Peyer's patch (tissue), 4 donors: ENCODE measurements around the gene LSM10. TPM values are rescaled to one million over a fixed set of nuclear protein-coding genes. Genes with fewer than 3 reads are reported as not detected.

Experiments used
- DNase-seq, 3 donors: peaks; one replicate each; pipeline ENCODE4 v3.0.0-alpha.2; 2017 to 2019
- H3K27ac ChIP-seq, 4 donors: fragments of 200-600 bp; sonication (generic); one replicate each; pipeline ENCODE4 v1.5.1; 2016 to 2019
- H3K27me3 ChIP-seq, 2 donors: fragments of 200-600 bp; sonication (generic); one replicate each; pipeline ENCODE4 v1.5.1; 2019
- H3K36me3 ChIP-seq, 3 donors: fragments of 200-600 bp; sonication (generic); one replicate each; pipeline ENCODE4 v1.5.1; 2016 to 2019
- H3K4me1 ChIP-seq, 4 donors: fragments of 200-600 bp; sonication (generic); one replicate each; pipeline ENCODE4 v1.5.1; 2016 to 2019
- H3K4me3 ChIP-seq, 4 donors: fragments of 200-600 bp; sonication (generic); 1 replicate in 3 of 4; 2 replicates in 1 of 4; pipeline ENCODE4 v1.5.1; 2016 to 2019; ENCODE audit warnings: mild to moderate bottlenecking in 1 of 4
- H3K9me3 ChIP-seq, 4 donors: fragments of 200-600 bp; sonication (generic); one replicate each; pipeline ENCODE4 v1.5.1; 2016 to 2019; ENCODE audit warnings: mild to moderate bottlenecking in 1 of 4
- POLR2A ChIP-seq, 2 donors: fragments of 450-650 bp; IDR thresholded peaks; one replicate each; pipeline ENCODE4 v1.5.1; 2017; ENCODE audit warnings: antibody characterized with exemption in 2 of 2, mild to moderate bottlenecking in 2 of 2, moderate library complexity in 2 of 2
- total RNA-seq, 4 donors: library from RNA; depleted of rRNA; stranded (reverse); fragments of >200 nt; gene quantifications; one replicate each; pipeline ENCODE4 v1.1.0, GENCODE V29; 2016
- TF ChIP-seq, protein P1 (sequence below), 6 experiments: fragments of 450-650 bp in 4 of 6; fragments of 200-600 bp in 2 of 6; sonication (generic) in 1 of 6; IDR thresholded peaks; one replicate each; pipeline ENCODE4 v1.5.1; 2017 to 2019; ENCODE audit warnings: antibody characterized with exemption in 6 of 6, mild to moderate bottlenecking in 3 of 6, moderate library complexity in 1 of 6

The LSM10 gene
- total RNA-seq, 4 donors from 2014 or later, result 25.5 to 42.9 (median 31.2) TPM

GRCh38 chr1:36408479-36408878 is 10.8 kb upstream of the LSM10 start:
- Histone ChIP-seq H3K36me3 (no peaks in the 10 kb centered on the region), H3K27ac (no peak overlapping the region), H3K4me3 (no peak overlapping the region), H3K9me3 (no peaks in the 10 kb centered on the region), H3K4me1 (no peaks in the 10 kb centered on the region), H3K27me3 (no peaks in the 10 kb centered on the region)
- TF ChIP-seq, protein P1, sequence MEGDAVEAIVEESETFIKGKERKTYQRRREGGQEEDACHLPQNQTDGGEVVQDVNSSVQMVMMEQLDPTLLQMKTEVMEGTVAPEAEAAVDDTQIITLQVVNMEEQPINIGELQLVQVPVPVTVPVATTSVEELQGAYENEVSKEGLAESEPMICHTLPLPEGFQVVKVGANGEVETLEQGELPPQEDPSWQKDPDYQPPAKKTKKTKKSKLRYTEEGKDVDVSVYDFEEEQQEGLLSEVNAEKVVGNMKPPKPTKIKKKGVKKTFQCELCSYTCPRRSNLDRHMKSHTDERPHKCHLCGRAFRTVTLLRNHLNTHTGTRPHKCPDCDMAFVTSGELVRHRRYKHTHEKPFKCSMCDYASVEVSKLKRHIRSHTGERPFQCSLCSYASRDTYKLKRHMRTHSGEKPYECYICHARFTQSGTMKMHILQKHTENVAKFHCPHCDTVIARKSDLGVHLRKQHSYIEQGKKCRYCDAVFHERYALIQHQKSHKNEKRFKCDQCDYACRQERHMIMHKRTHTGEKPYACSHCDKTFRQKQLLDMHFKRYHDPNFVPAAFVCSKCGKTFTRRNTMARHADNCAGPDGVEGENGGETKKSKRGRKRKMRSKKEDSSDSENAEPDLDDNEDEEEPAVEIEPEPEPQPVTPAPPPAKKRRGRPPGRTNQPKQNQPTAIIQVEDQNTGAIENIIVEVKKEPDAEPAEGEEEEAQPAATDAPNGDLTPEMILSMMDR (IDR thresholded peaks at IDR 0.05), result no peak
- TF ChIP-seq POLR2A (IDR thresholded peaks at IDR 0.05), result no peak
- DNase-seq, result no peak

GRCh38 chr1:36406440-36406839 is 8.7 kb upstream of the LSM10 start:
- TF ChIP-seq, protein P1 (IDR thresholded peaks at IDR 0.05), result no peak
- TF ChIP-seq POLR2A (IDR thresholded peaks at IDR 0.05), result no peak

GRCh38 chr1:36402504-36402890 is 4.8 kb upstream of the LSM10 start:
- no peak for TF ChIP-seq POLR2A (IDR thresholded peaks at IDR 0.05)
- TF ChIP-seq, protein P1 (IDR thresholded peaks at IDR 0.05), result no peak
- no peak overlapping the region for H3K27ac ChIP-seq
- no peaks in the 10 kb centered on the region for H3K27me3 ChIP-seq
- H3K36me3 ChIP-seq, result no peaks in the 10 kb centered on the region
- H3K4me1 ChIP-seq, result peaks cover 0 to 3% (median 0%) of the 10 kb centered on the region in 4 donors
- no peak overlapping the region for H3K4me3 ChIP-seq
- no peak for DNase-seq
- no peaks in the 10 kb centered on the region for H3K9me3 ChIP-seq

More at GRCh38 chr1:36406440-36406839, 8.7 kb upstream of the LSM10 start:
- H3K9me3 ChIP-seq, result no peaks in the 10 kb centered on the region
- no peaks in the 10 kb centered on the region for H3K36me3 ChIP-seq
- H3K4me3 ChIP-seq, result no peak overlapping the region
- no peak overlapping the region for H3K27ac ChIP-seq
- H3K27me3 ChIP-seq, result no peaks in the 10 kb centered on the region
- H3K4me1 ChIP-seq, result no peaks in the 10 kb centered on the region
- DNase-seq, result no peak

DNA sequence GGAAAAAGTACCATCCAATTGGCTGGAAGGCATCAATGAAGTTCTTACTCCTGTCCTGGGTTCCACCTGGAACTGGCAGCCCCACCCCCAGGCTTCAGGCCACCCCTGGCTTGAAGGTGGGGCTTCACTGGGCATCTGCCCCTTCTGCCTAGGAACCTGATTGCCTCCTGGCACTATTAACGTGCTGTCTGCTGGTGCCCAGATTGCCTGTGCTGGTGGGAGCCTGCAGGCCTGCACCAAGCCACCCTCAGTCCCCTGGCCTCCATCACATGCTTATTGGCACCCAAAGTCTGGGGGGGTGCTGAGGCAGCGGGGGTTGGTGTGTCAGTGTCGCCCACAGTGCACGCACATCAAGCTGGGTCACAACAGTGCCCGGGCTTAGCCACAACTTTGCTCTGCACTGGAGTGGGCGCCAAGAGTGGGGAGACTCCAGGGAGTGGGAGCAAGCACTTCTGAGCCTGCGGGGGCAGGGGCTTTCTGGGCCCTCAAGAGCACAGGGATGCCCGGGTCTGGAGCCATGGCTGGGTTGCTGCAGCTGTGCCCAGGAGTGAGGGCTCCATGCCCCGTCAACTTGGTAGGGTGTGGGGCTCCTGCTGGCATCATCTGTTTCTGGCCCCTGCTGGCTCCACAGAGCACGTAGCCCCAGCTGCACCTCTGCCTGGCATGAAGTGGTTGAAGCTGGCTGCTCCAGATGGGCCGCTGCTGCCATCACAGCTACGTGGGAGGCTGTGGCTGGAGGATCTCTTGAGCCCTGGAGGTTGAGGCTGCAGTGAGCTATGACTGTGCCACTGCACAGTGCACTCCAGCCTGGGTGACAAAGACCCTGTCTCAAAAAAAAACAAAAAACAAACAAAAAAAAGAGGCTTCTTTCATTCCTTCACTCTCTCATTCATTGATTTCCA is 4.1 kb upstream of the LSM10 start:
- H3K27me3 ChIP-seq, result no peaks in the 10 kb centered on the region
- no peak for TF ChIP-seq POLR2A (IDR thresholded peaks at IDR 0.05)
- TF ChIP-seq, protein P1 (IDR thresholded peaks at IDR 0.05), result no peak
- no peaks in the 10 kb centered on the region for H3K9me3 ChIP-seq
- peaks cover 0 to 4% (median 3%) of the 10 kb centered on the region in 4 donors for H3K4me1 ChIP-seq
- DNase-seq, result no peak
- H3K36me3 ChIP-seq, result no peaks in the 10 kb centered on the region
- H3K4me3 ChIP-seq, result peak overlapping the region in 3 of 4 donors; percentile 8 to 36 (median 28)
- H3K27ac ChIP-seq, result peak overlapping the region; percentile 9 to 76 (median 54)

- Histone ChIP-seq H3K36me3 (no peaks in the 10 kb centered on the region), H3K4me3 (peak overlapping the region; percentile 17 to 36 (median 30)), H3K9me3 (no peaks in the 10 kb centered on the region), H3K4me1 (peaks cover 0 to 11% (median 8%) of the 10 kb centered on the region in 4 donors), H3K27ac (peak overlapping the region; percentile 50 to 76 (median 54)), H3K27me3 (no peaks in the 10 kb centered on the region)
- peak; percentile 58 to 92 (median 92) for DNase-seq
- TF ChIP-seq POLR2A (IDR thresholded peaks at IDR 0.05), result peak in 1 of 2 donors; percentile 29
- TF ChIP-seq, protein P1 (IDR thresholded peaks at IDR 0.05), result no peak
Observed at GRCh38 chr1:36400825-36401601, 3.3 kb upstream of the LSM10 start.
